HFF-Myc (cell line): Measurements from ENCODE around the gene CIB4.

Experiments
- DNase-seq: peaks from one replicate; pipeline ENCODE4 v3.0.0-alpha.2; 2011; ENCODE audit warnings: low read depth; ENCODE audit errors: extremely low read depth
- H3K4me3 ChIP-seq: replicated peaks from 2 replicates; pipeline ENCODE4 v1.5.1; 2011; ENCODE audit warnings: low read depth, mild to moderate bottlenecking, control low read depth, low read length
- CTCF ChIP-seq: IDR thresholded peaks from 2 replicates; pipeline ENCODE4 v1.5.1; 2012; ENCODE audit warnings: mild to moderate bottlenecking, low read depth, low read length, control low read depth; ENCODE audit errors: missing control alignments

Gene CIB4

DNA sequence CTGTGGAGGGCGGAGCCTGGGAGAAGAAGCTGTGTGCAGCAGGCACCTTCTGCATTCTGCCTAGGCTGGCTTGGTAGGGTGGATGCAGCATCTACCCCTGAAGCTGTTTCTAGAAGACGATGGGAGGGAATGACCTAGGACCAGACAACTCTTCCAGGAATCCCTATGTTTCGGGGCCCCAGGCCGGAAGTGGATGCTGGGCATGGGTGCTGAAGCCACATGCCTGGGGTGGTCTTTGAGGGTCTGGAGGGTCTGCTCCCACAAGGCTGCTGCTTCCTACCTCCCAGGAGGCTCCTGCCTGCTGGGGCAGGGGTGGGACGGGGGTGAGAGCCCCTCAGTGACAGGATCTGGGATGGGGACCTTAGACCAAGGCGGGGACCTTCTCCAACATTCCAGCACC lies 61.0 kb downstream of the CIB4 start:
- TF ChIP-seq CTCF: no peak
- DNase-seq: no peak
- no peak overlapping the region for H3K4me3 ChIP-seq

- no peak overlapping the region for H3K4me3 ChIP-seq
- no peak for TF ChIP-seq CTCF
- no peak for DNase-seq
Measured at GRCh38 chr2:26579723-26580040, 61.5 kb downstream of the CIB4 start.

DNA sequence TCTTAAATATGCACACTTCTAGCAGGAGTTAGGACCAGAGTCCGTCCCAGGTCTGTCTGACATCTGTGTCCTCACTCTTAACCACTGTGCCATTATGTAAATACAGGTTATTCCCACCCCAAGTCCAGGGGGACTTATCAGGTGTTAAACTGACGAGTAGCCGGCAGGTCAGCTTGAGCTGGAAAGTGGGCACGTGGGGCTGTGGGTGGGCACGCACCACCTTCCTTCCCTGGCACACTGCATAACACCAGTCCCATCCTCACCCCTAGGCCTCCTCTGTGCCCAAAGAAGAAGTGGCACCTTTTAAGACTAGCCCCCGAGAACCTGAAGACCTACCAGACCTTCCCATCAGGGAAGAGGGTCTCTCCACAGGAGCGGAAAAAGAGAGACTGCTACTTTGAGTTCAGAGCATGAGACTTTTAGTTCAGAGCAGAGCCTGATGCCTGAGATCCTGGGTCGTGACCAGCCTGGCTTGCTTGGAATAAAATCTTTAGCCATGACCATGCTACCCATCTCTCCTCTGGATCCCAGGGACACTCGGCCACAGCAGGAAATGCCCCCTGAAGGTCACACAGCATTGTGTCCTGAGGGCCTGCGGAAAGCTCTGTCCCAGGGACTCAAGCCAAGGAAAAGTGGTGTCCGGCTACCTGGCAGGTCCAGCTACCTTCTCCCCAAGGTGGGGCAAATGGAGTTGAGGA lies 62.0 kb downstream of the CIB4 start:
- DNase-seq: no peak
- TF ChIP-seq CTCF: no peak
- H3K4me3 ChIP-seq: no peak overlapping the region

DNA sequence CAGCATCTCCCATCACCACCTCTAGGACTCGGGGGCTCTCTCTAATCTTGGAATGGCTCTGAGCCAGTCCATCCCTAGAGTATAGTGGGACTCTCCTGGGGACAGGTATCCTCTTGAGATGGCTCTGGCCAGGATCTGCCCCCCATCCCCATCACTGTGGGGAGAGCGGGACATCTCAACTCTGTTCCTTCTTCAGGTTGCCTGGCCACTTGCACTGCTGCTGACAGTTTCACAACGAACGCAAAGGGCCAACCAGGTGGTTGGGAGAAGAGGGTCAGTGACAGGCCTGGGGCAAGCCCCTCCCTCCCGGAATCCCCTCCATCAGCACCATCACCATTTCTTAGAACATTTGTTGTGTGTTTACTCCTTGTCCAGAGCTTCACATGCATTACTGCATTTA lies 62.6 kb downstream of the CIB4 start:
- DNase-seq: no peak
- H3K4me3 ChIP-seq: no peak overlapping the region
- no peak for TF ChIP-seq CTCF

- DNase-seq: no peak
- H3K4me3 ChIP-seq: no peak overlapping the region
- TF ChIP-seq CTCF: no peak
Measured at GRCh38 chr2:26578113-26578458, 63.1 kb downstream of the CIB4 start.

- peak; percentile 26 for DNase-seq
- H3K4me3 ChIP-seq: no peak overlapping the region
- peak; percentile 98 for TF ChIP-seq CTCF
Measured at GRCh38 chr2:26577442-26578112, 63.6 kb downstream of the CIB4 start.
